Stimulated activated CD8-positive, alpha-beta memory T cell treated with anti-CD3 and anti-CD28 coated beads, Interleukin-4, amount 100 ng/mL, for 1 hour (primary cell): ENCODE data around the gene BHLHE23.

ENCODE experiments used
- DNase-seq, 2 donors: peaks; one replicate each; pipeline ENCODE4 v3.0.0-alpha.2; 2020; ENCODE audit warnings: low read depth in 2 of 2, low spot score in 1 of 2

Gene BHLHE23

DNA sequence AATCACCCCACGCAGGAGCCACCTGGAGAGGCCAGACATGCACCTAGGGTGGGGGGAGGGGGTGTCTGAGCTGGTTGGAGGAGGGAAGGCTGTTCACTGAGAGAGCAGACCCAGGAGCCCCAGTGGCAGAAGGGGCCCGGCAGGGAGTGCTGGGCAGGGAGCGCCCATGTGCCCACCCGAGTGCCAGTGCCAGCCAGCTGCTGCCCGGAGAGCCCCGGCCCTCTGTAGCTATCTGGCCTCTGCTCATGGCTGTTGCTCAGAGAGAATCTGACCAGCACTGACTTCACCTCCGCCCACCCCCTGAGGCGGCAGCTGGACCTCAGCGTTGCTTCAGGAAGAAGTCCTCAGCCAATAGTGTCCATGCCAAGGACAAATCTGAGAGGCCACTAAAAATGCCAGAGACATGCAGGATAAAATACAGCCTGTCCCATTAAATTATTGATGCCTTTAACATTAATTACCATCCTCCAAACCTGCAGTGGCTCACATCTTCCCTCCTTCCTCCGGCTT lies 31.5 kb downstream of the BHLHE23 start:
- no peak for DNase-seq

DNA sequence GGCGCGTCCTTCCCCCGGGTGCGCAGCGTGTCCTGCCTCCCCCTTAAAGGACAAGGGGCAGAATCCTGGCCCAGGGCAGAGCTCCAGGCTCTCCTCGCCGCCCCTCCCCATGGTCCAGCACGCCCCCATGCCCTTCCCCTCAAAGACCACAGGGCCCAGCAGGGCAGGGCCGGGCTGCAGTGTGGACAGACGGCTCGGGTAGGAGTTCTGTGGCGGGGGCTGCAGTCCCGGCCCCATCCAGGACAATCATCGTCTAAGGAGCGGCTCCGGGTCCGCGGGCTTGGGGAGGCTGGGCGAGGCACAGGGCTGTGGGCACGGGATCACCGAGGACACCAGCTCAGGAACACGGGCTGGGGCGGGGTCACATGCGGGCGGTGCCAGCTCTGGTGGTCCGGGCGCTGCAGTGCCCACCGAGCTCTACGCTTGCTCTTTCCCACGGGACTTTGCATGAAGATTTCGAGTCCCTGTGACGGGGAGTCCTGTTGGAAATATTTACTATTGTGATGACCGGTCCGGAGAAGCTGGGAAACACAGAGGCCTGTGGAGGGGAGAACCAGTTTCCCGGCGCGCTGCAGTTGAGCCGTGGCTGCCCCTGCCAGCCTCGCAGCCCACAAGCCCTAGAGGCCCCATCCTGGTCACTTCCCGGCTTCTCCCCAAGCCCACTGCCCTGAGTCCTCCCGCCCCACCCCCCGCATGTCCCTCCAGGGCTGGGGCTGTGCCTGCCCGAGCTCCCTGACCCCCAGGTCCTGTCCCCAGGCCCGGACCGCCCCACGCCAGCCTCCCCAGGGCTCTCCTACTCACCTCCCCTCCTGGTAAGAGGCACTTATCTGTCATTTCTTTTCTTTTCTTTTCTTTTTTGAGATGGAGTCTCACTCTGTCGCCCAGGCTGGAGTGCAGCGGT lies 33.7 kb downstream of the BHLHE23 start:
- DNase-seq, result no peak

DNA sequence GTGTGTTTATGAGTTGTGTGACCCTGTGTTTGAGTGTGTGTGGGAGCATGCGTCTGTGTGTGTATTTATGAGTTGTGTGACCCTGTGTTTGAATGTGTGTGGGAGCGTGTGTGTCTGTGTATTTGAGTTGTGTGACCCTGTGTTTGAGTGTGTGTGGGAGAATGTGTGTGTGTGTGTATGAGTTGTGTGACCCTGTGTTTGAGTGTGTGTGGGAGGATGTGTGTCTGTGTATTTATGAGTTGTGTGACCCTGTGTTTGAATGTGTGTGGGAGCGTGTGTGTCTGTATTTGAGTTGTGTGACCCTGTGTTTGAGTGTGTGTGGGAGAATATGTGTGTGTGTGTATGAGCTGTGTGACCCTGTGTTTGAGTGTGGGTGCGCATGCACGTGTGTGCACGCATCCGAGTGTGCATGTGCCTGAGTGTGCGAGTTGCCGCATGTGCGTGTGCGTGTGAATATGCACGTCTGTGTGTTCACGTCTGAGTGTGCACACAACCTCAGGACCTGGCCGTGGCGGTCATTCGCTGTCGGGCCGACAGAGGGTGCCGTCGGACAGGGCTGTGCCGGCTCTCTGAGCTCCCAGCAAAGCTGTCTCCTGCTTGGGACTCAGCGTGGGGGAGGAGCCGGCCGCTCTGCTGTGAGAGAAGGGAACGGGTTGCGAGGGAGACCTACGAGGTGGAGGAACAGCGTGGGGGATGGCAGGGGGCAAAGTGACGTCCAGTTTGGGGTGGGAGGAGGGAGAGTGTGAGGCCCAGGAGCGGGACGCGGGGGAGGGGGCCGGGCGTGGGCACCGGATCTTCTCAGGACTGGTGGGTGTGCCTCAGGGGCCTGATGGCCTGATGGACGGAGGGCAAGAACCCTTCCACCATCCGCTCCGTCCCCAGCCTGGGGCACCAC lies 34.6 kb downstream of the BHLHE23 start:
- peak; percentile 51 to 76 for DNase-seq

DNA sequence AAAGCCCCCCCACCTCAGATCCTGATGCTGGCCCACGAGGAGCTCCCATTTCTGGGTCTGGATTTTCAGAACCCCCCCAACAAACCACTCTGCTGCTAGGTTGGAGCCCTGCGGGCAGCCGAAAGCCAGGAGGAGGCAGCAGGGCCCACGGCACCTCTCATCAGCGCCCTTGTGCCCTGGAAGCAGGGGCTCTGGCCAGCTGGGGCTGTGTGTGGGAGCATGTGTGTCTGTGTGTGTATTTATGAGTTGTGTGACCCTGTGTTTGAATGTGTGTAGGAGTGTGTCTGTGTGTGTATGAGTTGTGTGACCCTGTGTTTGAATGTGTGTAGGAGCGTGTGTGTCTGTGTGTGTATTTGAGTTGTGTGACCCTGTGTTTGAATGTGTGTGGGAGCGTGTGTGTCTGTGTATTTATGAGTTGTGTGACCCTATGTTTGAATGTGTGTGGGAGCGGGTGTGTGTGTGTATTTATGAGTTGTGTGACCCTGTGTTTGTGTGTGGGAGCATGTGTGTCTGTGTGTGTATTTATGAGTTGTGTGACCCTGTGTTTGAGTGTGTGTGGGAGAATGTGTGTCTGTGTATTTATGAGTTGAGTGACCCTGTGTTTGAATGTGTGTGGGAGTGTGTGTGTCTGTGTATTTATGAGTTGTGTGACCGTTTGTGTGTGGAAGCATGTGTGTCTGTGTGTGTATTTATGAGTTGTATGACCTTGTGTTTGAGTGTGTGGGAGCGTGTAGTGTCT lies 35.4 kb downstream of the BHLHE23 start:
- no peak for DNase-seq

DNA sequence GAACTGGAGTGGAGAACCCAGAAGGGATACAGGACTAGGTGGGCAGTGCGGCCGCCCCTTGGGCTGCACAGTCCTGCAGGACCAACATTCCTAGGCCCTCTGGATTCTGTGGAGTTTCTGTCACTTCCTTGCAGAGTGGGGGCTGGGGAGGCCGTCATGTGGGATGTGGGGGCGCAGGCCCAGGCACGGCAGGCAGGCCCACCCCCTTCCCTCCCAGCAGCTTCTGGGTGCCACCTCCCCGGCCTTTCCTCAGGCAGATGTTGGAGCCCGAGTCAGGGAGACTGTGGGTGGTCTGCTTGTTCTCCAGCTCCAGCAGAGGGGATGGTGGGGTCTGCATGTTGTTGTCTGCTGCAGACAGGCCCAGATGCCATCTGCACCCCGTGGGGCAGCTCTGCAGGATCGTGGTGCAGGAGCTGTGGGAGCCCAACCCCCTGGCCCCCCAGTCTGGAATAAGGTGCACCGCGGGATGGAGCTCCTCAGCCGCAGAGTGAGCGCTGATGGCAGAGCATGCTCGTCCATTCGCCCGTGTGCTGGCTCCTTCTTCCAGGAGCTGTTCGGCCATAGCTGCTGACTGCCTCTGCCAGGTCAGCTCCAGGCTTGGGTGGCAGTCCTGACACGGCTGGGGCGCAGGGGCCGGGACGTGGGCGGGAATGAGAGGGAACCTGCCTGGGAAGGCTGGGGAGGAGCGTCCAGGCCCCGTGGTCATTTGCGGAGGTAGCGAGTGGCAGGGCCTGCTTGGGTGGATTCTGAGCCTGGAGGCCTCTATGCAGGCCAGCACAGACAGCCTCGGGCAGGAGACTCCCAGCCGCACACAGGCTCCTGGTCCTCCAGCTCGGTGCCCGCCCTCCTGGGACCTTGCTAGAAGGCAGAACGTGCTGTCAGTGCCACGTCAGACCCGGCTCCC lies 36.2 kb downstream of the BHLHE23 start:
- no peak for DNase-seq

DNA sequence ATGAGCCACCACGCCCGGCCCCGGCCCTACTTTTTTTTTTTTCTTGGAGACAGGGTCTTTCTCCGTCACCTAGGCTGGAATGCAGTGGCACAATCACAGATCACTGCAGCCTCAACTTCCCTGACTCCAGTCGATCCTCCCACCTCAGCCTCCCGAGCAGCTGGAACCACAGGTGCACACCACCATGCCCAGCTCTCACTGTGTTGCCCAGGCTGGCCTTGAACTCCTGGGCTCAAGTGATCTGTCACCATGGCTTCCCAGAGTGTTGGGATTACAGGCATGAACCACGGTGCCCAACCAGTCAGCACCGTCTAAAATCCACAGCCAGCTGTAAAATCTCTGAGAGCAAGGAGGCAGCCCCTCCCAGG lies 36.8 kb downstream of the BHLHE23 start:
- DNase-seq, result no peak

DNA sequence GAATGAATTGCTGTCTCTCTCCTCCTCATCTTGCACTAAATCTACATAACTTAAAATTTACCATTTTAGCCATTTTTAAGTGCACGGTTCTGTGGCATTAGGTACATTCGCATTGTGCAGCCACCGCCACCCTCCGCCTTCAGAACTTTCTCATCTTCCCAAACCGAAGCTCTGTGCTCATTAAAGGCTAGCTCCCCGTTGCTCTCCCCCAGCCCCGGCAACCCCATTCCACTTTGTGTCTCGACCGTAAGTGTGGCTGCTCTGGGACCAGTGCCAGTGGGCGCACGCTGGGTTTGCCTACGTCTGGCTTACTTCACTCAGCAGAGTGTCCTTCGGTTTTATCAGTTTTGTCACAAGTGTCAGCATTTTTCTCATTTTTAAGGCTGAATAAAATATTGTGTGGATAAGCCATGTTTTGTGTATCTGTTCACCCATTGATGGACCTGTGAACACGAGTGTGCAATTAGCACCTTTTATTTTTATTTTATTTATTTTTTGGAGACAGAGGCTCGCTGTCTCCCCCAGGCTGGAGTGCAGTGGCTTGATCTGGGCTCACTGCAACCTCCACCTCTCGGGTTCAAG lies 37.5 kb downstream of the BHLHE23 start:
- no peak for DNase-seq

DNA sequence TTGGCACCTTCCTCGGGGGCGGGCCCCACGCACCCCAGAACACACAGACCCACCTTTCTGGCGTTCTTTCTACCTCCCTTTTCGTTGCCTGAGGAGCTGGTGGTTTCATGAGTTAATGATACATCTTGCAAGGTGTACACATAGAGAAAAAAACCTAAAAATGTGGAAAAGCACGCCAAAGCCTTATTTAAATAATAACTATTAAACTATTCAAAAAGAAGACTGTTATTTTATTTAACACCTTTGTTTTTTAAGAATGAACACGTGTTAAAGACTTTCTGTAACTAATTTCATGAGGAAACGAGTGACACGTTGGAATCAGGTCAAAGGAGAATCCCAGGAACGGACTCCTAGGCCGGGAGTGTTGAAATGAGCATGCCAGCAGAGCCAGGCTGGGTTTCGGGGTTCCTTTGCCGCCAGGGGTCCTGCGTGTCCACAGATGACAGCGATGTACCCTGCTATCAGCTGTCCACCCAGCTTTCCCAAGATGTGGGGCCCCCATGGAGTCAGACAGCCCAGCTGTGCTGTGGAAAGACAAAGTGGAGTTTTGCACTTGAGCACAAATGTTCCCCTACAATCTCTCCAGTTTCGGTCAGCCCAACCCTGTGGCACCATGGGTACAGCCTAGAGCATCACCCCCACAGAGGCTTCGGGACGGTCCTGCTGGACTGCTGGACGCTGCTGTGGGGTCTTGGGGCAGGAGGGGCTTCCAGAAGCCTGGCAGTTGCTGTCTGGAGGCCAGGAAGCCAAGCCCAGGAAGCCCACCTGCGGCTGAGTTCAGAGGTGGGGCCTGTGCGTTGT lies 38.2 kb downstream of the BHLHE23 start:
- DNase-seq, result no peak

DNA sequence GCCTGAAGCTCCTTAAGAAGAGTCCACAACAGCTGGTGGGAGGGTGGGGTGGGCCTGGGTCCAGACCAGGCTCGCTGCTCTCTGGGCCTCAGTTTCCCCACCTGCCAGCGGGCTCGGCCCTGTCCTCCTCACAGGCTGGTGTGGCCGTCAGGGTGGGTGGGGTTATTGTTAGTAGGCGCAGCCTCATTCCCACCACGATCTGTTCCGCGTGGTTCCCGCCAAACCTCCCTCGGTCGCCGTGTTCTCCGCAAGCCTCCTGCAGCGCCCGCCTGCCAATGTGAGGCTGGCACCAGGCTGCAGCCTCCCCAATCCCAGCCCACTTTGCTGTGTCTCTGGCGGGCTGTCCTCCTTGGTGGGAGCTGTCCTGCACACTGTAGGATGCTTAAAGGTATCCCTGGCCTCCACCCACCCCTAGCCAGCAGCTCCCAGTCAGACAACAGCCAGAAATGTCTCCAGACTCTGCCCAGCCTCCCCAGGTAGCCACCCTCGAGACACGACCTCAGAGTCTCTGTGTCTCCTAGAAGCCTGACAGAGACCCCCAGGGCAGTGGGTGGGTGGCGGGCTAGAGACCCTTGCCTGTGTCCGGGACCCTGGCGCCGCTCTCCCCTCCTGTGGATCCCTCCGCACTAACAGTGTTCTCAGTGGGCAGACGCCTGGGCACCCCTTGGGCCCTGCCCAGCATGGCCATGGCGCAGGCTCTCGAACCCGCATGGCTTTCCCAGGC lies 39.0 kb downstream of the BHLHE23 start:
- no peak for DNase-seq

DNA sequence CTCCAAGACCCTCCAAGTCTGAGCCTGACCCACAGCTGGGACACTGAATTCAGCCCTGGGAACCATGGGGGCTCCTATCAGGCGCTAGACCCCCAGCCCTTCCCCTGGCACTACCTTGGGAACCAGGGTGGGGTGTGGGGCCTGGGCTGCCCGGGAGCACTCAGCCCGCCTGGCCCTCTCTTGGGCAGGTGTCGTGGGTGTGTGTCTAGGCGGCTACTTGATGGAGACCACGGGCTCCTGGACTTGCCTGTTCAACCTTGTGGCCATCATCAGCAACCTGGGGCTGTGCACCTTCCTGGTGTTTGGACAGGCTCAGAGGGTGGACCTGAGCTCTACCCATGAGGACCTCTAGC lies 39.6 kb downstream of the BHLHE23 start:
- no peak for DNase-seq

DNA sequence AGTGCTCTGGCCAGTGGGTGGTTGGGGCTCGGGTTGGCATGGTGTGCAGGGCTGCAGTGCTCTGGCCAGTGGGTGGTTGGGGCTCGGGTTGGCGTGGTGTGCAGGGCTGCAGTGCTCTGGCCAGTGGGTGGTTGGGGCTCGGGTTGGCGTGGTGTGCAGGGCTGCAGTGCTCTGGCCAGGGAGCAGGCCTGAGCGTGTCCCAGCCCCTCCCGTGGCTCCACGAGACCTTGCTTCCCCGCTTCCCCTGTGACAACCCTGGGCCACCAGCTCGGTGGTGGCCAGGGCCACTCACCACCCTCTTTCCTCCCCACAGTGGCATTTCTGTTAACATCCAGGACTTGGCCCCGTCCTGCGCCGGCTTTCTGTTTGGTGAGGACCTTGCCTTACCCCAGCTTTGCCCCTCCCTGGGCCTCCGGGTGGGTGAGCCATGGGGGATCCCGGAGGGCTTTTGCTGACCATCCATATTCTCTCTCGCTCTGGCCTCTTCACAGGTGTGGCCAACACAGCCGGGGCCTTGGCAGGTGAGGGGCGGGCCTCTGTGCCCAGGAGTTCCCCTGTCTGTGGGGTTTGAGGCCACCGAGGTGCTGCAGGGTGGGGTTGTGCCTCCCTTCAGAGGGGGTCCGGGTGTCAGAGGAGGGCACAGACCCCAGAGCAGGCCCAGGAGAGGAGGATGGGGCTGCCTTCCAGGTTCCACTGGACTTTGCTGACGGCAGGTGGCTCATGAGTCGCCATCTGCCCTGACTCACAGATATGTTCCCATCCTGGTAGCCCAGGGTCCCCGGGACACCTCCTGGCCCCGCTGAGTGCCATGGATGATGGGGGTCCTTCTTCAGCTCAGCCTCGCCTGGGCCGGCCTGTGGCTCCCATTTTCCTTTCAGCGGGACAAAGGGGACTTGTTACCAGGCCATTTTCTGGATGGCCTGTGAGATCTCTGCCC lies 40.3 kb downstream of the BHLHE23 start:
- no peak for DNase-seq

DNA sequence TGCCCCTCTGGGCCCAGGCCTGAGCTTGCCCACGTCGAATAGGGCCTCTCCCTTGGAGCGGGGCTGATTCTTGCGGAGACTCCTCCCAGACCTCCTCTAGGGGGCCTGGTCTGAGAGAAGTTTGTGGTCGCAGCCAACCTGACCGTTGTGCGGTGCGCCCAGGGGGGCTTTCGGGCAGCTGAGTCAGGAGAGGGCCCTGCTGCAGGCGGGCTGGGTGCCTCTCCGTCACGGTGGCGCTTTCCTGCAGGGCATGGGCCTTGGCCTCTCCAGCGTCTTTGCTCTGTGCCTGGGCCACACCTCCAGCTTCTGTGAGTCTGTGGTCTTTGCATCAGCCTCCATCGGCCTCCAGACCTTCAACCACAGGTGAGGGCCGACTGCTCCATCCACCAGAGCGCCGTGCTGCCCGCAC lies 41.4 kb downstream of the BHLHE23 start:
- DNase-seq, result no peak

DNA sequence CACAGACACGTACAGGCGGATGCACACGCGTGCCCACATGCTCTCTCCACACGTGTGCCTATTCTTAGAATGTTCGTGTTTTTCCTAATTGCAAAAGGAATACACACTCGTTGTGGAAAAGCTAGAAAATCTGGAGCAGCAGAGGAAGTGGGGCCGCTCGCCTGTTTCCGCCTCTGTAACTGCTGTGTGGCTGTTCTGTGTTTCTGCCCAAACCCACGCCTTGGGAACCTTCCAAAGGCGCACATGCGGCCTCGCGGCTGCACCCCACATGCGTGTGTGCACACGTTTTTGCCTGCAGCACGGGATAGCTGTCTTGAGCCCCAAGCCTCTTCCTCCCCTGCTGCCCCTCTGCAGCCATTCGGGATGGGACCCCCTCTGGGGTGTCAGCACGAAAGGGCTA lies 42.1 kb downstream of the BHLHE23 start:
- no peak for DNase-seq

DNA sequence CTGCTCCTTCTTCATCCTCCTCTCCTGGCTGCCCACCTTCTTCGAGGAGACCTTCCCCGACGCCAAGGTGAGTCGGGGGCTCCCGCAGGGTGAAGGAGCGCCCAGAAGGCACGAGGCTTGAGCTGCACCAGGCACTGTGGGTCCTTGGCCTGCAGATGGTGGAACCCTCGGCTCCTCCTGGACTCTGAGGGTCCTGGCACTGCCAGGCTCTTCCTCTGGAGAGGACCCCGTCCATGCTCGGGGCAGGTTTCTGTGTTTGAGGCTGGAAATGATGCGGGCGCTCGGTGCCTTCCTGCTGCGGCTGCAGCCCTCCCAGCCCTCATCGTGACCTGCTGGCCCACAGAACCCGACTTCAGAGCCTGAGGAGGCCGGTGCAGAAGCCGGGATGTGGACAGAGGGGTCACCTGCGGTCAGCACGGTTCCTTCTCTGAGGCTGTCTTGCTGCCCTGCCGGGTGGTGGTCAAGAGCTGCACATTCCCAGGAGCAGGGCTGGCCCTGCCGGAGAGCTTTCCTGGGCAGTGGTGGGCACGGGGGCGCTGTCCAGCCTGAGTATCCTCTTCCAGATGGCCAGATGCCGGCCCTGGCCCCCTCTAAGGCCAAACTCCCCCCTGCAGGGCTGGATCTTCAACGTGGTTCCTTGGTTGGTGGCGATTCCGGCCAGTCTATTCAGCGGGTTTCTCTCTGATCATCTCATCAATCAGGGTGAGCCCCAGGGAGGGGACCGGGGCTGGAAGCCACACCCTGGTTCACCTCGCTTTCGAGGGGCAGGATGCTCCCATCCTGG lies 43.0 kb downstream of the BHLHE23 start:
- no peak for DNase-seq

DNA sequence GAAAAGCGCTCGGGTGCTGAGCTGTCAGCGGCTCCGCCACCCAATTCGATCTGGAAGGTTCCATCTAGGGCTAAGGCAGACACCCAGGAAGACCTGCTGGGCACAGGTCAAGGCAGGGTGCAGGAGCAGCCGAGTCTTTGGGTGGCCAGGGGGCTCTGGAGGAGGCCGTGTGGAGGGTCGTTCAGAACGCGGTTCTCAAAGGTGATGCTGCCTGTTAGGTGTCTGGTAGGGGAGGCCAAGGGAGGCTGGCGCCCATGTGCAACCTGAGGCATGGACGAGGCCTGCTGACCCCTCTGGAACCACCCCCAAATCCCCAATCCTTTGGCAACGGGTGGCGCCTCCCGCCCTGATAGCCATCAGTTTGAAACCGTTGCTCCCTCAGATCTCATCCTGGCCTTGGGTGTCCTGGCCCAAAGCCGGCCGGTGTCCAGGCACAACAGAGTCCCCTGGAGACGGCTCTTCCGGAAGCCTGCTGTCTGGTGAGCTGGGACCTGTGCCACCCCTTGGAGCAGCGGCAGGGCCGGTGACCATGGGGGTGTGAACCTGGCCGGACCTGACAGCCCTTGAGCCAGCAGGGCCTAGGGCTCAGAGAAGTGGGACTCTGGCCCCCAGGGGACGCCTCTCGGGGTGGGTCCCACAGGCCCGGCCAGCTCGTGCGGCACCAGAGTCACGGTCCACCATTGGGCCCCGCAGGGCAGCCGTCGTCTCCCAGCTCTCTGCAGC lies 43.7 kb downstream of the BHLHE23 start:
- no peak for DNase-seq
